SK-N-SH (cell line): ENCODE measurements around the gene ERC1. TPM values are rescaled to one million over a fixed set of nuclear protein-coding genes. Genes with fewer than 3 reads are reported as not detected.
A peak's percentile ranks its signal among the peaks of the same experiment; 100 is the strongest.

Source experiments
- CTCF ChIA-PET: fragments of 300-600, 350-600 bp; formaldehyde crosslinking; extraction: SDS; loops from one replicate; lab custom pipeline; 2021; lab: Yijun Ruan, JAX
- POLR2A ChIA-PET: fragments of 350-600 bp; sonication (Branson Sonifier 250); formaldehyde crosslinking; extraction: SDS; loops from one replicate; lab custom pipeline; 2020; ENCODE audit warnings: antibody characterized with exemption, inconsistent platforms; lab: Yijun Ruan, JAX
- DNase-seq: peaks from one replicate; pipeline ENCODE4 v3.0.0; 2012
- H2AFZ ChIP-seq: fragments of 200-600 bp; sonication (generic); 2 replicates; pipeline ENCODE4 v1.8.1; 2016; ENCODE audit warnings: antibody characterized with exemption, mild to moderate bottlenecking, low read depth
- H3F3A ChIP-seq: fragments of 200-600 bp; sonication (generic); replicated peaks from 2 replicates; pipeline ENCODE3; 2016; ENCODE audit warnings: antibody characterized with exemption, mild to moderate bottlenecking; ENCODE audit not compliant: insufficient read depth
- H3K27ac ChIP-seq, 2 experiments: fragments of 200-500 bp in 1 of 2; fragments of 200-600 bp in 1 of 2; sonication (Bioruptor generic) in 1 of 2; sonication (generic), shearing (Covaris generic) in 1 of 2; 2 replicates each; pipeline versions ENCODE4 v1.5.1 to v1.6.1; 2014 to 2016; ENCODE audit warnings: low read depth in 2 of 2, inconsistent platforms in 1 of 2, low read length in 1 of 2, mild to moderate bottlenecking in 1 of 2, mixed read lengths in 1 of 2
- H3K27me3 ChIP-seq: fragments of 200-600 bp; sonication (generic), shearing (Covaris generic); 2 replicates; pipeline ENCODE4 v1.6.1; 2016; ENCODE audit warnings: mixed run types; ENCODE audit not compliant: insufficient read depth
- H3K36me3 ChIP-seq, 2 experiments: fragments of 200-500 bp in 1 of 2; fragments of 200-600 bp in 1 of 2; sonication (Bioruptor generic) in 1 of 2; sonication (generic) in 1 of 2; replicated peaks in 1 of 2; 2 replicates each; pipeline versions ENCODE3 to v1.5.1; 2014 to 2016; ENCODE audit warnings: low read length in 1 of 2, mild to moderate bottlenecking in 1 of 2; ENCODE audit not compliant: insufficient read depth in 2 of 2, control insufficient read depth in 1 of 2
- H3K4me1 ChIP-seq, 2 experiments: fragments of 200-500 bp in 1 of 2; fragments of 200-600 bp in 1 of 2; sonication (Bioruptor generic) in 1 of 2; sonication (generic), shearing (Covaris generic) in 1 of 2; 2 replicates each; pipeline versions ENCODE4 v1.5.1 to v1.6.1; 2014 to 2016; ENCODE audit warnings: low read depth in 1 of 2, low read length in 1 of 2, mixed run types in 1 of 2; ENCODE audit not compliant: insufficient read depth in 2 of 2, control insufficient read depth in 1 of 2
- H3K4me2 ChIP-seq: fragments of 200-600 bp; sonication (generic), shearing (Covaris generic); 2 replicates; pipeline ENCODE4 v1.6.1; 2017; ENCODE audit warnings: mixed run types
- H3K4me3 ChIP-seq, 2 experiments: fragments of 200-500 bp in 1 of 2; fragments of 200-600 bp in 1 of 2; sonication (Bioruptor generic) in 1 of 2; sonication (generic), shearing (Covaris generic) in 1 of 2; 2 replicates each; pipeline versions ENCODE4 v1.5.1 to v1.8.1; 2014 to 2016; ENCODE audit warnings: low read depth in 2 of 2, inconsistent platforms in 1 of 2, low read length in 1 of 2, mild to moderate bottlenecking in 1 of 2, mixed read lengths in 1 of 2, moderate library complexity in 1 of 2
- H3K79me2 ChIP-seq: fragments of 200-600 bp; sonication (generic); 2 replicates; pipeline ENCODE4 v1.8.1; 2017; ENCODE audit warnings: mild to moderate bottlenecking; ENCODE audit not compliant: insufficient read depth
- H3K9ac ChIP-seq: fragments of 200-600 bp; sonication (generic); 2 replicates; pipeline ENCODE4 v1.6.1; 2017; ENCODE audit warnings: mixed run types
- H3K9me2 ChIP-seq: fragments of 200-600 bp; sonication (generic); 2 replicates; pipeline ENCODE4 v1.6.1; 2017; ENCODE audit warnings: mixed run types
- H3K9me3 ChIP-seq: fragments of 200-600 bp; sonication (generic); 2 replicates; pipeline ENCODE4 v1.6.1; 2017; ENCODE audit warnings: mixed run types, mild to moderate bottlenecking, moderate library complexity
- H4K20me1 ChIP-seq: fragments of 200-600 bp; sonication (generic); 2 replicates; pipeline ENCODE4 v1.6.1; 2017; ENCODE audit warnings: mild to moderate bottlenecking, mixed run types; ENCODE audit not compliant: insufficient read depth
- CTCF ChIP-seq: fragments of 200-600 bp; sonication (generic); IDR thresholded peaks from 2 replicates; pipeline ENCODE4 v1.6.1; 2017; ENCODE audit warnings: antibody characterized with exemption, mild to moderate bottlenecking, moderate library complexity
- ELF1 ChIP-seq: IDR thresholded peaks from 2 replicates; pipeline ENCODE4 v1.4.0; 2012
- EP300 ChIP-seq, 2 experiments: IDR thresholded peaks; 2 replicates each; pipeline versions ENCODE4 v1.4.0 to v1.6.1; 2012; ENCODE audit warnings: borderline replicate concordance in 1 of 2, low read depth in 1 of 2, low read length in 1 of 2
- FOSL2 ChIP-seq: IDR thresholded peaks from 2 replicates; pipeline ENCODE4 v1.4.0; 2012; ENCODE audit warnings: low read depth, mild to moderate bottlenecking, moderate library complexity, borderline replicate concordance
- FOXM1 ChIP-seq: IDR thresholded peaks from 2 replicates; pipeline ENCODE4 v1.4.0; 2012; ENCODE audit warnings: low read depth, mild to moderate bottlenecking
- IRF3 ChIP-seq: fragments of 150-350 bp; IDR thresholded peaks from 2 replicates; pipeline ENCODE4 v1.6.1; 2016; ENCODE audit warnings: mild to moderate bottlenecking, low read depth, low read length
- MEF2A ChIP-seq: IDR thresholded peaks from 2 replicates; pipeline ENCODE4 v1.4.0; 2012; ENCODE audit warnings: low read depth, borderline replicate concordance
- MXI1 ChIP-seq: IDR thresholded peaks from 2 replicates; pipeline ENCODE4 v1.6.1; 2012; ENCODE audit warnings: mild to moderate bottlenecking, low read depth, low read length, improper control_type of control experiment
- NRF1 ChIP-seq: IDR thresholded peaks from 2 replicates; pipeline ENCODE4 v1.6.1; 2012; ENCODE audit warnings: low read depth, mild to moderate bottlenecking, low read length
- RAD21 ChIP-seq: IDR thresholded peaks from 2 replicates; pipeline ENCODE4 v1.6.1; 2012; ENCODE audit warnings: mild to moderate bottlenecking, low read length
- RCOR1 ChIP-seq: fragments of 150-350 bp; IDR thresholded peaks from 2 replicates; pipeline ENCODE4 v1.6.1; 2017; ENCODE audit warnings: antibody characterized with exemption, low read length
- REST ChIP-seq: IDR thresholded peaks from 2 replicates; pipeline ENCODE4 v1.6.1; 2012; ENCODE audit warnings: mild to moderate bottlenecking, low read depth, low read length, moderate library complexity
- RFX5 ChIP-seq: IDR thresholded peaks from 2 replicates; pipeline ENCODE4 v1.6.1; 2012; ENCODE audit warnings: mild to moderate bottlenecking, improper control_type of control experiment, low read length
- RXRA ChIP-seq: IDR thresholded peaks from 2 replicates; pipeline ENCODE4 v1.4.0; 2012; ENCODE audit warnings: low read depth, mild to moderate bottlenecking, borderline replicate concordance
- SMC3 ChIP-seq: IDR thresholded peaks from 2 replicates; pipeline ENCODE4 v1.6.1; 2012; ENCODE audit warnings: low read depth, low read length, improper control_type of control experiment
- TAF1 ChIP-seq: IDR thresholded peaks from 2 replicates; pipeline ENCODE4 v1.6.1; 2012; ENCODE audit warnings: low read depth, mild to moderate bottlenecking, low read length, moderate library complexity, borderline replicate concordance
- ZBTB33 ChIP-seq: IDR thresholded peaks from 2 replicates; pipeline ENCODE4 v1.4.0; 2012; ENCODE audit warnings: low read depth, borderline replicate concordance
- WGBS: methylation state at CpG from one replicate; pipeline ENCODE4 v1.1.6; 2017; ENCODE audit warnings: low lambda C conversion rate; 5-methylcytosine and 5-hydroxymethylcytosine counted together
- polyA plus RNA-seq, 3 experiments: library from polyadenylated mRNA; depleted of rRNA; stranded (reverse); fragments of >200 nt; gene quantifications; 2 replicates each; pipeline ENCODE4 v1.2.3, GENCODE V29; 2012

Gene ERC1
- polyA plus RNA-seq, 1 of the 3 experiments (the other 2 are of a cell fraction): 7.5 TPM

- Histone ChIP-seq H3K4me2 (no peak overlapping the region), H3K4me3 (no peak overlapping the region), H4K20me1 (no peaks in the 10 kb centered on the region), H3F3A (peaks cover 3% of the 10 kb centered on the region), H3K9me3 (no peaks in the 10 kb centered on the region), H3K9ac (no peak overlapping the region), H3K9me2 (no peaks in the 10 kb centered on the region), H2AFZ (no peak overlapping the region), H3K79me2 (peaks cover 16% of the 10 kb centered on the region; the same call in 1 of the 2 replicates), H3K4me1 (no peaks in the 10 kb centered on the region), H3K27ac (no peak overlapping the region), H3K36me3 (peaks cover 15 to 28% of the 10 kb centered on the region in 2 experiments), H3K27me3 (no peaks in the 10 kb centered on the region)
- 100% methylated on average over 1 of the region's 1 CpG for WGBS
- ChIA-PET CTCF (interaction anchor here (1.0 to 4.1 kb wide), 3 partner anchors 10 to 475 kb away, joined by 4 to 34 read pairs (median 9); no protein-coding TSS in a partner anchor), POLR2A (no interaction called here)
- TF ChIP-seq NRF1 (no peak), RXRA (no peak), RCOR1 (no peak), IRF3 (no peak), ELF1 (no peak), MXI1 (no peak), RFX5 (no peak), RAD21 (no peak), FOSL2 (no peak), CTCF (no peak), SMC3 (no peak)
- DNase-seq: no peak
Measured at GRCh38 chr12:1108276-1108675, 117.3 kb downstream of the ERC1 start.

DNA sequence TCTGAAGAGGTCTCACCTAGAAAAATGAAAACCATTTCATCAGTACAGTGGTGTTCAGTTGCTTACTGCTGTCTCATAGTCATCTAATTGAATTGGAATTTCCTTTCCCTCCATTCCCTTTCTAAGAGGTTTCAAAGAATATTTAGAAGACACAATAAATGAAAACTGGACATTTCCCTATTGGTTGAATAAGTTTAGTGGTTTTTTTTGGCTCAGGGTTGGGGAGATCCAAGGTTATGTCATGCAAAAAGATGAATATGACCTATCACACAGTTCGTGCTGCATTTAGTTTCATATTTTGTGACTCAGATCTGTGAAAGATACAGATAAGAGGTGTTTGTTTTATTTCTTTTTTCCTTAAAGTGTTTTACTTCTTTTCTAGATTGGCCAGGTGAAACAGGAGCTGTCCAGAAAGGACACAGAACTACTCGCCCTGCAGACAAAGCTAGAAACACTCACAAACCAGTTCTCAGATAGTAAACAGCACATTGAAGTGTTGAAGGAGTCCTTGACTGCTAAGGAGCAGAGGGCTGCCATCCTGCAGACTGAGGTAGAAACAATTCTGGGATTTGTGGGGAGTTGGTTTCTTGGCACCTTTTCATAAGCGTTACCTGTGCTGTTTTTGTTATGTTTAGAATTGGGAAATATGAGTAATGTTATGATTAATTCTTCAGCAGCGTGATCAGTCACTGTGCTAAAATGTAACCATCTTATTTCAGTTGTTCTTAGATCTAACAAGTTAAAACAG is 124.6 kb downstream of the ERC1 start:
- H3K27me3 ChIP-seq: no peaks in the 10 kb centered on the region
- H3K4me1 ChIP-seq: peaks cover 0 to 14% of the 10 kb centered on the region in 2 experiments; a peak in 1 of 4 replicates
- CTCF ChIA-PET: interaction anchor here (1.0 to 5.9 kb wide), 3 partner anchors 12 to 463 kb away, joined by 3 to 268 read pairs (median 49); no protein-coding TSS in a partner anchor
- peak overlapping the region; percentile 67 to 78; a peak in 3 of 4 replicates for H3K27ac ChIP-seq
- POLR2A ChIA-PET: no interaction called here
- no peak for DNase-seq
- peak overlapping the region; percentile 77 for H3K4me2 ChIP-seq
- peaks cover 37% of the 10 kb centered on the region for H3K79me2 ChIP-seq
- H3K9me3 ChIP-seq: no peaks in the 10 kb centered on the region
- H3F3A ChIP-seq: peaks cover 33% of the 10 kb centered on the region
- no peaks in the 10 kb centered on the region for H3K9me2 ChIP-seq
- 26% methylated on average over 4 of the region's 4 CpGs for WGBS
- H4K20me1 ChIP-seq: no peaks in the 10 kb centered on the region
- H3K9ac ChIP-seq: peak overlapping the region; percentile 59
- H3K36me3 ChIP-seq: peaks cover 9 to 33% of the 10 kb centered on the region in 2 experiments
- H3K4me3 ChIP-seq: peak overlapping the region in 1 of 2 experiments; percentile 55; a peak in 3 of 4 replicates
- H2AFZ ChIP-seq: no peak overlapping the region
- peak; percentile 26; the same call in 1 of the 2 replicates for TF ChIP-seq RXRA
- 0 out of 2 replicates have a peak, but pooled peaks have one; percentile 10 for TF ChIP-seq MEF2A
- TF ChIP-seq ZBTB33: no peak
- no peak for TF ChIP-seq FOXM1
- peak in 1 of 2 experiments; percentile 60; a peak in 2 of 4 replicates for TF ChIP-seq EP300 (IDR thresholded peaks at IDR 0.05; ENCODE audit: borderline replicate concordance in 1 of 2, low read depth in 1 of 2, low read length in 1 of 2)
- no peak for TF ChIP-seq TAF1
- TF ChIP-seq RAD21: no peak
- TF ChIP-seq FOSL2: peak; percentile 5; the same call in 1 of the 2 replicates
- peak; percentile 78; the same call in 1 of the 2 replicates for TF ChIP-seq REST
